HG03575 (cell line): ENCODE data around the gene CPEB3.
"Not testable (repeated sequence)": the region's sequence is repeated elsewhere in the genome, so short reads cannot be mapped to it uniquely, and the experiment has no call there.

Source experiments
- ATAC-seq: cut with Tn5 transposase; IDR thresholded peaks from one replicate; pipeline ENCODE4 v1.9.1; 2021; ENCODE audit not compliant: unreplicated experiment, insufficient number of reproducible peaks, low FRiP score; ENCODE audit errors: extremely low read depth

CPEB3 gene

GRCh38 chr10:92290837-92291615 lies at the start of gene CPEB3, which contains the start of gene MARCHF5:
CPEB3 (minus strand) TSS chr10:92291078; CDS start chr10:92240350, 50,728 bp downstream.
MARCHF5 (plus strand) TSS chr10:92291167; CDS start chr10:92291495, 328 bp downstream.
- peak; percentile 78 for ATAC-seq

- ATAC-seq, result not testable (repeated sequence)
Observed at GRCh38 chr10:92329927-92330326, 39.0 kb upstream of the CPEB3 start.

GRCh38 chr10:92328993-92329392 lies 38.1 kb upstream of the CPEB3 start:
- no peak for ATAC-seq

DNA sequence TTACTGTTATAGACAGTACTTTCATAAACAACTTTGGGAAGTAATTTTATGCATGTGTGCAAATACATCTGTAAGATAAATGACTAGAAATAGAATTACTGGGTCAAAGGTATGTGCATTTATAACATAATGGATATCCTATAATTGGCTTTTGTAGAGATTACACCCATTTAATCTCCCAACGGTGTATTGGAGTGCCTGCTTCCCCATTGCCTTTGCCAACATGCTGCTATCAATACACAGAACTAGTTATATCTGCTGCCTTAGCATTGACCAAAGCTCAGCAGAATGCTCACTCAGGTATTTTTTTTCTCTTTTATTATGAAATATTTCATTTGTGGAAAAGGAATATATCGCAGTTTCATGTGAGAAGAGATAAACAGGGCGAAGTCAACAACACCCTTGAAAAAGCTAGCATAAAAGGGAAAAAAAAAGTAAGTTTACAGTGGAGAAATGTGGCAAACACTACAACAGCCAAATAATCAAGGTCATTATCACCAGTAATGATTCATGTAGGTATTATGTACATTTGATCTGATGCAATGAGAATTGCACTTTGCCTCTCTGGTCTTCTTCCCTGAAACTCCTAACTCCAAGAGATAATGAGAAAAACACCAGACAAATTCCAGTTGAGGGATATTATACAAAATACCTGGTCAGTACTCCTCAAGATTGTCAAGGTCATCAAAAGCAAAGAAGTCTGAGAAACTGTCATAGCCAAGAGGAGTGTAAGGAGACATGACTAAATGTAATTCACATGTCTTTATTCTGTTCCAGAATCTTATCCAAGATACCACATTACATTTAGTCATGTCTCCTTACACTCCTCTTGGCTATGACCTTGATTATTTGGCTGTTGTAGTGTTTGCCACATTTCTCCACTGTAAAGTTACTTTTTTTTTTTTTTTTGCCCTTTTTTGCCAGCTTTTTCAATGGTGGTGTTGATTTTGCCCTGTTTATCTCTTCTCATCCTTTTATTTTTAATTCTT lies 36.9 kb upstream of the CPEB3 start:
- ATAC-seq, result no peak

- ATAC-seq, result no peak
Observed at GRCh38 chr10:92323079-92323478, 32.2 kb upstream of the CPEB3 start.

DNA sequence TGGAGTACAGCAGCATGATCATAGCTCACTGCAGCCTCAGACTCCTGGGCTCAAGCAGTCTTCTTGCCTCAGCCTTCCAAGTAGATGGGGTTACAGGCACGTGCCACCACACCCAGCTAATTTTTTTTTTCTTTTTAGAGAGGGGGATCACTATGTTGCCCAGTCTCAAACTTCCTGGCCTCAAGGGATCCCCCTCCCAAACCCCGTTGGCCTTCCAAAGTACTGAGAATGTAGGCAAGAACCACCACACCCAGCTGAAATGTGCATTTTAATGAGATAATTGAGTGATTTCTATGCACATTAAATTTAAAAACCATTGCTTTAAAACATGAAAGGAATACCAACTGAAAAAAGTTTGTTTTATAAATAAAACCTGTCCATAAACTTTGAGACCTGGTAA lies 25.7 kb upstream of the CPEB3 start:
- ATAC-seq, result no peak

- ATAC-seq, result no peak
Observed at GRCh38 chr10:92313750-92314149, 22.9 kb upstream of the CPEB3 start.

- no peak for ATAC-seq
Observed at GRCh38 chr10:92309272-92309671, 18.4 kb upstream of the CPEB3 start.

GRCh38 chr10:92305133-92306072 lies 14.5 kb upstream of the CPEB3 start:
- no peak for ATAC-seq

GRCh38 chr10:92304061-92304460 lies 13.2 kb upstream of the CPEB3 start:
- ATAC-seq, result no peak

- no peak for ATAC-seq
Observed at GRCh38 chr10:92303096-92303495, 12.2 kb upstream of the CPEB3 start.

GRCh38 chr10:92298487-92298886 lies 7.6 kb upstream of the CPEB3 start:
- ATAC-seq, result no peak

DNA sequence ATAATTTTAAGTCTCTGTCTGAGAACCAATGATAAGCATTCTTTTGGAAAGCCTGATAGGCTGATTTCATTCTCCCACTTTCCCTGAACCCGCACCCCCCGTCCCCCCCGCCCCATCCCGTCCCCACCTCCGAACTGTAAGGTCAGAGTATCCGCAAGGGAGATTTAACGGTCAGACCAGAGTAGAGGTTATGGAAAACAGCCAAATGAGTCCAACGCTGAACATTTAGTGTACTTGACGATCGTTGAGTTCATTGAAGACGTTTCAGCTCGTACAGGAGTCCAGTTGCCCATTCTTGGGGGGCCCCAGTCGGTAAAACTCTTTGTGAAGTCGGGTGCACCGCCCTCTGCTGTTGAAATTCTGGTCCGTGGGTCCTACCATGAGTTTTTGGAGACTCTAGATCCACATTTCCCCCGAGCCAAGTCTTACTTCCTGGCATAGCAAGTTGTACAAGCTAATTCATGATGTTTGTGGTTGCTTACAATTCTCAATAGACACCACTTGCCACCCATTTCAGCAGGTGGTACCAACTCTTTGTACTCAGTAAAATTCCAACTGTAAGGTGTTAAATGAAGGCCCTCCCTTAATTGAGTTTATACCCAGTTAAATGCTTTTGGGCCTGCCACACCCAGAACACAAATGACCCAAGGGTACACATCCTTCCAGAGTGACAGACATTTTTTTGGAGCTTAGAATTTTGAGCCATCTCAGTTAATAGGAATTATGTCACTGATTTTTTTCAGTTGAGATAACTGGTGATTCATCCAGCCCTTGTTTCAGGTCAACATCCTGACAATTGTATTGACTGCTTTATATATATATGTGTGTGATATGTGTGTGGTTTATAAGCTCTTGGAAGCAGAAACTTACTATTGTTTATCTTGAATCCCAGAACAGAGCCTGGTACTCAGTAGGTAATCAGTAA lies 1.3 kb upstream of the CPEB3 start:
- no peak for ATAC-seq

GRCh38 chr10:92291616-92291865 lies 663 bp upstream of the CPEB3 start:
- no peak for ATAC-seq

- ATAC-seq, result no peak
Observed at GRCh38 chr10:92290076-92290836, 622 bp downstream of the CPEB3 start.

- ATAC-seq, result no peak
Observed at GRCh38 chr10:92284112-92284704, 6.7 kb downstream of the CPEB3 start.
